ENCODE data around the gene TOR2A.

The TOR2A gene

DNA sequence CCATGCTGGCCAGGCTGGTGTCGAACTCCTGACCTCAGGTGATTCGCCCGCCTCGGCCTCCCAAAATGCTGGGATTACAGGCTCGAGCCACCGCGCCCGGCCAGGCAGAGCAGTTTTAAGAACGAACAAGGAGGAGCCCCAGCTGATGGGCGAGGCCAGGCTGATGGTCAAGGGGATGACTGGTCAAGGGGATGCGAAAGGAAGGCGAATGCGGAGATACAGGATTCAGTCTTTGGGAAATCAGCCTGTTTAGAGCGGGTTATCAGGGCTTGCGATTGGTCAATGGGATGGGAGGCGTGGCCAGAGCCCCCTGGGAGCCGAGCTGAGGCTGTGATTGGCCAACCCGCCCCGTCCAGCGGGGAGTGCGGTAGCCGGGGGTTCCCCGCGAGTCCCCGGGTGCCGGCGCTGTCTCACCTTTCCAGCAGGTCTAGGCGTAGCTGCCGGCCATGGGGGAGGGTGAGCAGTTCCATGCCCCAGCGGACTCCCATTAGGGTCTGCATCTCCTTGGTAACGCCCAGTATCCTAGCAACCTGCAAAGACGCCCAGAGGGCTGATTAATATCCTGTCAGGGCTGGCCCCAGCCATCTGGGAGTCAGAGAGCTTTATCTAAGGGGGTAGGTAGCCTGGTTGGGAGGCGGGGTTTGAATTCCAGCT is 7.5 kb upstream of the TOR2A start:
- DNase-seq (ENCODE audit: low read depth, low spot score), result no peak

DNA sequence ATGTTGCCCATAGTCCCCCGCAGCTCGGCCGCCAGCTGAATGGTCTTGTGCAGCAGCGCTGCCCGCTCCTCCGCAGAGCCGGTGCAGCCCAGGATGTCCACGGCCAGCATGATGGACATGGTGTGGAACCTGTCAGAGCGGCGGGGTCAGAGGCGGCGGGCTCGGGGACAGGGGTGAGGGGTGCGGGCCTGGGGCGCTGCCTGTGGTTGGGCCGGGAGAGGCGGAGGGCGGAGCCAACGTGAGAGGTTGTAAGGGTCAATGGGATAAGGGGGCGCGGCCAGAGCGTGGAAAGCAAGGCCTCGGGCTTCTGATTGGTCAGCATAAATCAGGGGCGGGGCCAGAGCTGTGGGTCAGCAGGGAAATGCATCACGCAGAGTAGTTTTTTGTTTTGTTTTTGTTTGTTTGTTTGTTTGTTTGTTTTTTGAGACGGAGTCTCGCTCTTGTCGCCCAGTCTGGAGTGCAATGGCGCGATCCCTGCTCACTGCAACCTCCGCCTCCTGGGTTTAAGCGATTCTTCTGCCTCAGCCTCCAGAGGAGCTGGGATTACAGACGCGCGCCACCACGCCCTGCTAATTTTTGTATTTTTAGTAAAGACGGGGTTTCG is 6.8 kb upstream of the TOR2A start:
- no peak for DNase-seq (ENCODE audit: low read depth, low spot score)

DNA sequence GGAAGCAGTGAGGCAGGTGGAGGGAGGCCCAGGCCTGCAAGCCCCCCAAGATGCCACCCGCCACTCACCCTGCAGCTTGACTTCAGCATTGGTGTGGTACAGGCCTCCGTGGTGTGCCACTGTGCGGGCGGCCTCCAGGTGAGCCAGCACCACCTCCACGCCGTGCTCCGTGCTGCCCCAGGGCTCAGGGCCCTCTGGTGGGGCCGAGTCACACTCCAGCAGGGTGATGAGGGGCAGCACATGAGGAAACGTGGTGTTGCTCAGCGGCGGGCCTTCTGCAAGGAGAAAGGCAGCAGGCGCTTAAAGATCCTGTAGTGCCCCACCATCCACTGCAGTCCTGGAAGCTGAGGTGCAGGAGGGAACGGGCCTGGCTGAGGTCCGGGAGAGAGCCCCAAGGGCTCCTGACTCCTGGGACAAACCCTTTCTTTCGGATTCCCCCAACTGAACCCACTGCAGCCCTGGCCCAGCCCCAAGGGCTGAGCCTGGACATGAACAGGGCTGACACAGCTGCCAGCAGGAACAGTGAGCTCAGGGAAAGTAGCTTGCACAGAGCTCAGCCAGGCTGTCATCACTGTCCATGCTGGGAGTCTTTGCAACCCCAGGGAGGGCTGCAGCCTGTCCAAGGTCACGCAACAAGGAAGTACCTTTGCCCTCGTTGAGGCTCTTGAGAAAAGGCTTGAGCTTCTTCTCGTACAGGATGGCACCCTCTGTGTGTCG is 4.7 kb upstream of the TOR2A start:
- DNase-seq (ENCODE audit: low read depth, low spot score), result no peak

DNA sequence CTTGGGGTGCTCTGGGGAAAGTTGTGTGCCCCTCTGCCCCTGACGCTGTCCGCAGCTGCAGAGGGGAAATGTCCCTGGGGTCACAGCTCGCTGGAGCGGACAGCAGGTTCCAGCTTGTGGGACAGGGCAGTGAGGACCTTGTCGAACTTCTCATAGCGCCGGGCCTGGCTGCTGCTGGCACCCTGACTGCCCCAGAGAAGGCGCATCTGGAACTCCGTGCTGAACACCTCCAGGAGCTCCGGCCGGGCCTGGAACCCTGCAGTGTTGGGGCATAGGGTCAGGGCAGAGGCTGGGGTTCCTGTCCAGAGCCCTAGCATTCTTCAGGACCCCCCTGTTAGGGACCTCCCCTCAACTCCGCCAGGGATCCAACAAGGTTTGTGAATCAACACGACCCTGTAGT is 3.6 kb upstream of the TOR2A start:
- DNase-seq (ENCODE audit: low read depth, low spot score), result no peak

DNA sequence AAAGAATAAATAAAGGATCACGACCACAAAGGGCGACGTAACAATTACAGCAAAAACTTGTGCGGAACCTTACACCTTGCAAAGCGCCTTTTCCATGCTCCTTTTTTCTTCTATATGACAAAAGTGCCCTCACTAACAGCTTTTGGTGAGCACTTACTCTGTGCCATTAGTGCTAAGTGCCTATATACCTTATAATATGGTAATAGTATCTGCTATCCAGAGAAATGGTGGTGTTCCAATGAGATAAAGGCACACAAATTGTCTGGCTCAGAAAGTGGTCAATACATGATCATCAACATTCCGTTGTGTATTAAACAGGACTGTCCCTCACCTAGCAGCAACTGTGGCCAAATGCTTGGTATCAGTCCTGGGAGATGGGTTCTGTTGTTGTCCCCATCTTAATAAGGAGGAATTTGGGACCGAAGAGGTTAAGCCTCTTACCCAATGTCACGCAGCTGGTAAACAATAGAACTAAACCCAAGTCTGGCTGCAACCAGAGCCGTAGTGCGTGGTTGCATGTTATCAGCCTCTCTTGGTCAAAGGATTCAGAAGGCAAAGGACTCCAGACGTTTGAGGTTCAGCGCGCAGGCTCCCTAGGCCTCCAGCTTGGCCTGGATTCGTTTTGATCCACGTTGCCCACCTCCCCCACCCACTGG is 564 bp upstream of the TOR2A start:
- DNase-seq (ENCODE audit: low read depth, low spot score), result no peak

DNA sequence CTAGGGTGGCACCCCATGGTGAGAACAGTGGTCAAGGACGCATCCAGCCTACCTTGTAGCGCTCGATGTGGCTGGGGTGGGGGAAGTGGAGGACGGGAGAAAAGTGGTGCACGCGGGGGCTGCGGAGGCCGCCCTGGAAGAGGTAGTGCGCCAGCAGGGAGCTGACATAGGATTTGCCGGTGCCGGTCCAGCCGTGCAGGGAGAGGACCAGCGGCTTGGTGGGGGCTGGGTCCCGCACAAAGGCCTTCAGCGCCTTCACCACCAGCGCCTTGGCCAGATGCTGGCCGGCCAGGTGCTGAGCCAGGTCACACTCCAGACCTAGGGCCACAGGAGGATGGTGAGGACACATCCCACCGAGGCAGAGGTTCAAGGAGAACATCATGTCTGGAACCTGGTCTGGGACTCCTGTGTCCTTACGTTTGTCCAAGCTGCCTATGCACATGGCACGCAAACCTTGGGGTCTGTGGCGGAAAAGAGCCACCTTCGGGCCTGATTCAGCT is 797 bp downstream of the TOR2A start:
- no peak for DNase-seq (ENCODE audit: low read depth, low spot score)

DNA sequence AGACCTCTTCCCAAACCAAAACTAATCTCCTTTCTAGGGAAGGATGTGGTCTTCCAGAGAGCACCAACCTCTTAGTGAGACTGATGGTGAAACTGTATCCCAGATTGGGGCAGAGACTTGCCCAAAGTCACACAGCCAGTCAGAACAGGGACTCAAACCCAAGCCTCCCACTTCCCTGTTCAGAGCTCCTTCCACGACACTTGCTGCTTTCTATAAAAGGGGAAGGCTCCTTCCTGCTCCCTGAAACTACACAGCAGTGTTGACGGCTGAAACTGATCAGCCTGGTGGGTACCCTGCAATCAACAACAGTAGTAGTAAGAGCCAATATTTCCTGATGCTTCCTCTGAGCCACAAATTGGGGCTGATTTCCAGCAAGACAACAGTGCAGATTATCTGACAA is 1.5 kb downstream of the TOR2A start:
- no peak for DNase-seq (ENCODE audit: low read depth, low spot score)

DNA sequence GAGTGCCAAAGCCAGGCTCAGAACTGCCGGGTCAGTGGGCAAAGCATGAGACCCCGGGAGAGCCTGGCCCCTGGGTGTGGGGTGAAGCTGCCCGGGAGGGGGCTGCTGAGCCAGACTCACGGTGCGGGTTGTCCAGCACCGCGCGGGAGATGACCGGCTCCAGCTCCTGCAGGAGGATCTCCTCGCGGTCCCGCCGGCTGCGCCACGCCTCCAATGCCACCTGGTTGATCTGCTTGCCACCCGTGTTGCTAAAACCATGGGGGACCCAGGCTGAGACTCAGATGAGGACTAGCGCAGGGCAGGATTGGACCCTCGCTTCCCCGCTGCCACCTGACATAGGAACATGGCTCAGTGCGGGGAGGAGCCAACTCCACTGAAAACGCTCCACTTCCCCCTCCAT is 2.6 kb downstream of the TOR2A start:
- no peak for DNase-seq (ENCODE audit: low read depth, low spot score)

DNA sequence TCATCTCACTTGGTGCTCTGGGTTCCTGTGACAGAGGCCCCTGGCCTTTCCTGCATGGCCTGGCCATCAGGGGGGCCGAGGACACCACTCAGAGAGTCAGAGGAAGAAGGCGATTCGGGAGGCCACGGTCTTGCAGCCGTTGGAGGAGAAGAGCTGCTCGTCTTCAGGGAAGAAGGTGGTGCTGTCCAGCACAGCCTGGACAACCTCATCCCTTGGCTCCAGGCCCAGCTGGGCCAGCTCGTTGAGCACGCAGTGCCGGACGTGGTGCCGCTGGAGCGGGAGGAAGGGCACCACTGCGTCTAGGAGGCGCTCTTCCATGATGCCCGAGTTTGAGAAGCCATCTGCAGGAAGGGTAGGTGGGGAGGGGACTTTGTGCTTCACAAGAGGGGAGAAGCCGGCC is 3.2 kb downstream of the TOR2A start:
- DNase-seq (ENCODE audit: low read depth, low spot score), result no peak

DNA sequence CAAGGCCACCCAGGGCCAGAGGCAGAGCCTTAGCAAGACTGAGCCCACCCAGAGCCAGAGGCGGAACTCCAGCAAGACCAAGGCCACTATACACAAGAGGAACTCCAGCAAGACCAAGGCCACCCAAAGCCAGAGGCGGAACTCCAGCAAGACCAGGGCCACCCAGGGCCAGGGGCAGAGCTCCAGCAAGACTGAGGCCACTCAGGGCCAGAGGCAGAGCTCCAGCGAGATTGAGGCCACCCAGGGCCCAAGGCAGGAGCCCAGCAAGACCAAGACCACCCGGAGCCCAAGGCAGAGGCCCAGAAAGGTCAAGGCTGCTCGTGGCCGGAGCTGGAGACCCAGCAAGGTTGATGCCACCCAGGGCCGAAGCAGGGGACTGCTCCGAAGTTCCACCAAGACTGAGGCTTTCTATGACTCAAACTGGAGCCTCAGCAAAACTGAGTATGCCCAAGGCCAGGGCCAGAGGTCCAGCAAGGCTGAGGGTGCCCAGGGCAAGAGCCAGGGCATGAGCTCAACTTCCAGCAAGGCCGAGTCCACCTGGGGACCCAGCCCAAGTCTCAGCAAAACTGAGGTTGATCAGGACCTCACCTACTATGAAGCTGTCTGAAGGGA is 4.2 kb downstream of the TOR2A start:
- no peak for DNase-seq (ENCODE audit: low read depth, low spot score)

DNA sequence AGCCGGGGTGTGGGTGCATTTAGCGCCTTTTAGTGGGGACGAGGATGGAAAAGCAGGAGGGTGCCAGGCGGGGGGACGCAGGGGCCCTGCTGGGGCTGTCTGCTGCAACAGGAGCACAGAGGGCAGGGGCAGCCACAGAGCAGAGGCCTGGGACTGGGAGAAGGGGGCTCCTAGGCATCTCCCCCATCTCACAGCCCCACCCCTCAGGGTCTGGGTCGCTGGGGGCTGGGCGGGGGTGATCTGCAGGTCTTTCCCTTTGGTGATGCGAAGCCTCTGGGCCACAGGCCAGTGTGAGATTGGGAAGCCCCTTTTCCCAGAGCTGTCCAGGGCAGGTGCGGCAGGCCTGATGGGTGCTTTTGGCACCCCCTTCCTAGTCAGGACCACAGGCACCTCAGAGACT is 4.8 kb downstream of the TOR2A start:
- DNase-seq (ENCODE audit: low read depth, low spot score), result no peak

DNA sequence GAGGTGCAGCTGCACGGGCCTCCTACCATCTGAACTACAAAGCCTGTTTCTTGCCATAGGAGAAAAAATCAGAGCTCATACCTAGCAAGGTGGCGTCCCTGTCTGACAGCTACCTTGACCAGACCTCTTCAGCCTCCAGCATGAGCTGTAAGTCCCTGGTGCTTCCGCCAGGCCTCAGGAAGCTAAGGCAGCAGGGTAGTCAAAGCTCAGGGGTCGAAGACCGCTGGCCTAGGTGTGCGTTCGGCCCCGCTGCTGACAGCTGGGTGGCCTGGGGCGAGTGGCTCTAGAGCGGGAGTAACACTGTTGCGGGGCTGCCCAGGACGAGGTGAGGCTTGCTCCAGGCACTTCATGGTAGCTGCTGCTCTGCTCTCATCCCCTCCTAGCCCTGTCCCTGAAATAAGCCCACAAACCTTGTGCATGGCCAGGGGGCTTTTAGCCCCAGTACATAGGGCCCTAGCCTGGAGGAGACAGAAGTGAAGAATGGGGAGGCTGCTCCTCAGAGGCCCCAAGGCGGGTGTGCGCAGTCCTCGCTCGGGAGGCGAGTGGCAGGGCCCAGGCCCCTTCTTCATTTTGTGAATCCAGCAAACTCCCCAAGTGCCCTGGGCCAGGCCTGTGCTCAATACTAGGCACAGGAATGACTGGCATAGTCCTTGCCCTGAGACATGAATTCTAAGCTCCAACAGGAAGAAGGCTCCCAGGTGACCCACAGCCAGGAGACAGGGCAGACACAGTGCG is 5.4 kb downstream of the TOR2A start:
- no peak for DNase-seq (ENCODE audit: low read depth, low spot score)

DNA sequence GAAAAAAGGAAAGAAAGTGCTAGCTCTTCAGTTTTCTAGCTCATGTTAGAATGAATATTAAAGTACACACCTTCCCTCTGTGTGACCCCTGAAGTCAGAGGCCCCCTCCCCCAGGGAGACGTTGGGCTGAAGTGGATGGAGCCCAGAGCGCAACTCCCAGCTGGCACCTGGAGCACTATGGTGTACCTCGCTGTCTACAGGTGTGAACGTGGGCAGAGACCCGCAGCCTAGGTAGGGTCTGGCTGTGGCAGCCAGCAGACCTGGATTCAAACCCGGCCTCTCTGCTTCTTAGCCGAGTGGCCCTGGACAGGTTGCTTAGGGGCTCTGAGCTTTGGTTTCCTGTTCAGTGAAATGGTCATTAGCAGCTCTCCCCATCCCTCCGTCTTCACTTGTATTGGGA is 6.3 kb downstream of the TOR2A start:
- DNase-seq (ENCODE audit: low read depth, low spot score), result no peak

DNA sequence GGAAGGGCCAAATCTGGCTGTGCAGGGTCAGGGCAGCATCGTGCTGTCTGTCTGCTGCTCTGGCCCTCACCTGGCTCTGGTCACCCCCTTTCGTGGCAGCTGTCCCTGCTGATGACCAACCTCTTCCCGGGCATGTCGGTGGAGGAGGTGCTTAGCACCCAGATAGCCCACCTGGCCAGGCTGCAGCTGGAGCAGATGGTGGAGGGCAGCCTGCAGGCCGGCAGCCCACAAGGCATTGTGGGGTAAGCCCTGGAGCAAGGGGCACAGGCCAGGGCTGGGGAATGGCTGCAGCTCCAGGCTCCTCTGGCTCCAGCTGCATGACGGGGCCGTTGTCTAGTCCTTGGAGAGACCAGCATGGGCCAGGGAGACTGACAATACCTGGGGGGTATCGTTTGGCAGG is 8.2 kb downstream of the TOR2A start:
- no peak for DNase-seq (ENCODE audit: low read depth, low spot score)

DNA sequence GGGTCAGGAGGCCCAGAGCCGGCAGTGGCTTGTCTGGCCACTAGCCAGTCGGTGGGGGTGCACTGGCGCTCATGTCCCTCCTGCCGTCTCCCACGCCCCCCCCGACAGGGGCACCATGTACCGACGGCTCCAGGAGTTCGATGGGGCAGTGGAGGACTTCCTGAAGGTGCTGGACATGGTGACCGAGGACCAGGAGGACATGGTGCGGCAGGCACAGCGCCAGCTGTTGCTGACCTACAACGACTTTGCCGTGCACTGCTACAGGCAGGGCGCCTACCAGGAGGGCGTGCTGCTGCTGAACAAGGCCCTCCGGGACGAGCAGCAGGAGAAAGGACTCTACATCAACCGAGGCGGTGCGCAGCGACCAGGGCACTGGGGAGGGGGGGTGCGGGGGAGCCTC is 11.1 kb downstream of the TOR2A start:
- DNase-seq (ENCODE audit: low read depth, low spot score), result no peak

DNA sequence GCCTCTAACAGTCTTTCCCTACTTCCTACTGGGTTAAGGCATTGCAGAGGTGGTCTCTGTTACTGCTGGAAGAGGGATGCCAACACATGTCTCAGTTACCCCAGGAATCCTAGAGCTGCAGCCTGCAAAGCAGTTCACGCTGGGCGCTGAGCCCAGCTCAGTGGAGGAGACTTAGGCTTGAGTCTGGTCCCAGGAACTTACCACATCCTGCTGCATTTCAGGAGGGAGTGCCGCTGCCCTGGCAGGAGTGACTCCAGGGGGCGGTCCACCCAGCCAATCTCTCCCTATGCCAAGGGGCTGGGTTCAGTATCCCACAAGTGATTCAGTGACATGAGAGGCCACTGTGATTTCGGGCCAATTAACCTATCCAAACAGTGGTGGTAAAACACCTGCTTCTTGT is 11.7 kb downstream of the TOR2A start:
- DNase-seq (ENCODE audit: low read depth, low spot score), result no peak

DNA sequence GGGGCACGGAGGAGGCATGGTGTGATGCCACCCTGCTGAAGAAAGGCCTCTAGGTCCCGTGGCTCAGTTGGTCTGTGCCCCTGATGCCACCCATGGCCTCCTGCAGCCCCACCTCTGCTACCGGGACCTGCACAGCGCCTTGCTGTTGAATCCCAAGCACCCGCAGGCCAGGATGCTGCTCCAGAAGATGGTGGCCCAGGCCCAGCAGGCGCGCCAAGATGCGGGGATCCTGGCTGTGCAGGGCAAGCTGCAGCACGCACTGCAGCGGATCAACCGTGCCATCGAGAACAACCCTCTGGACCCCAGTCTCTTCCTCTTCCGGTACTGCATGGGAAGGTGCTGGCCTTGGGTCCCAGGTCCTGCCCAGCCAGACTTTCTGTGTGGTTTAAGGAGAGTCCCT is 12.1 kb downstream of the TOR2A start:
- no peak for DNase-seq (ENCODE audit: low read depth, low spot score)

DNA sequence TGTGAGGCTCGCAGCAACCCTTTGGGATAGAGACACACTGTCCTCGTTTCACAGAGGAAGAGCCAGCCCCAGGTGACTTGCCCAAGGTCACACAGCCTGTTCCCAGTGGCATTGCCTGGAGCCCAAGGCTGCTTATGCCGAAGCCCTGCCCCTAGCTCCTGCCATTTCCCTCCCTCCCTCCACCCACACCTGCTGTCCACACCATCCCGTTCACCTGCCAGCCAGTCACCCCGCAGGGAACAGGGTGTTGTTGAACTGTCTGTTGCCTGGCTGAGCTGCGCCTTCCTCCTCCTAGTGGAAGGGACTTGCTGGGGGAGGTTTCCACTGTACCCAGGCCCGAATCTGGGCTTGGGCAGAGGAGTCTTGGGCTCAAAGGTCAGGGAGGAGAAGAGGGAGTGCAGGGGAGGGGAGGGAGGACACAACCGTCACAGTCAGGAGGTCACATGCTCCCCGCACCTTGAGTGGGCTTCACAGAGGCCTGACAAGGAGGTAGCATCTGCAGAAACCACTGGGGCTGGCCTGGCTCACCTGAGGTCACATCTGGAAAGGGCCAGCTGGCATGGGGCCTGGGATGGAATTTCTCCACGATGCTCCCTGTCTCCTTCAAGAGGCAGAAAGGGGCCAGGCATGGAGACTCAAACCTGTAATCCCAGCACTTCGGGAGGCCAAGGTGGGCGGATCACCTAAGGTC is 12.9 kb downstream of the TOR2A start:
- DNase-seq (ENCODE audit: low read depth, low spot score), result no peak

DNA sequence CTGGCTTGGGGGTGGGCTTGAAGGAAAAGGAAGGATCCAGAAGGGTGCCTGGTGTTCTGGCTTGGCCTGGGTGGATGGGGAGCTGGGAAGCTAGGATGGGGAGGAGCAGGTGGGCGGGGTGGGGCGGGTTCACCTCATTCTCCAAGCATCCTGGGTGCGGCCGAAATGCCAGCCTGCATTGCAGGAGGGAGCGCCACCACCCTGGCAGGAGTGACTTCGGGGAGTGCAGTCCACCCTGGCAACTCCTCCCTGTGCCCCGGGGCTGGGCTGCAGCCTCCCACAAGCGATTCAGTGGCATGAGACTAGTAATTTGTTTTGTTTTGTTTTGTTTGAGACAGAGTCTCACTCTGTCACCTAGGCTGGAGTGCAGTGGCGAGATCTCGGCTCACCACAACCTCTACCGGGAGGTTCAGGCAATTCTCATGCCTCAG is 13.7 kb downstream of the TOR2A start:
- DNase-seq (ENCODE audit: low read depth, low spot score), result no peak

DNA sequence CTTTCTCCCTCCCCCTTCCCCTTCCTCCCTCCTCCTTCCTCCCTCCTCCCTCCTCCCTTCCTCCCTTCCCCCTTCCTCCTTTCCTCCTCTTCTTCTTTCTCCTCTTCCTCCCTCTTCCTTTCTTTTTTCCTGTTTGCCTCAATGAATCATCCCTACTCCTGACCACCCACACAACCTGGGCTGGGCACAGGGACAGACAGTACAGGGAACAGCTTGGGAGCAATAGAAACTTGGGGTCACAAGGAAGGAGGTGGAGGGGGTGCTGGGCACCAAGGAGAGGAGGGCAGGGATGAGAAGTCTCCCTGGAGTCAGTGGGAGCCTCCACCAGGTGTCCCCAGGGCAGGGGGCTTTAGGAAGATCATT is 14.2 kb downstream of the TOR2A start:
- no peak for DNase-seq (ENCODE audit: low read depth, low spot score)

Measured in activated CD4-positive, CD25-positive, alpha-beta regulatory T cell treated with anti-CD3 and anti-CD28 coated beads, Interleukin-2, amount 50 U/mL, for 16 hours (primary cell).